ENCODE data around the gene DNALI1.
A peak's percentile ranks its signal among the peaks of the same experiment; 100 is the strongest.
"Not testable (repeated sequence)": the region's sequence is repeated elsewhere in the genome, so short reads cannot be mapped to it uniquely, and the experiment has no call there.

The DNALI1 gene

DNA sequence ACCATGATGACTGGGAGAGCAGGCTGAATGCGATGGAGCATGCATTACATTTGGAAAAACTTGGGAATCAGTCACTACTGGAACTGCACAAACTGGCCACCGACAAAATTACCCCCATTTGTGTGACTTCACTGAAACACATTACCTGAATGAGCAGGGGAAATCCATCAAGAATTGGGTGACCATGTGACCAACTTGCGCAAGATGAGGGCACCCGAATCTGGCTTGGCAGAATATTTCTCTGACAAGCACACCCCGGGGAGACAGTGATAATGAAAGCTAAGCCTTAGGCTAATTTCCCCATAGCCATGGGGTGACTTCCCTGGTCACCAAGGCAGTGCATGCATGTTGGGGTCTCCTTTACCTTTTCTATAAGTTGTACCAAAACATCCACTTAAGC lies 11.7 kb upstream of the DNALI1 start:
- H3K4me3 ChIP-seq (ENCODE audit: low read length), result no peak overlapping the region
- no peak for TF ChIP-seq CTCF (conservative IDR thresholded peaks at IDR 0.05; ENCODE audit: low read length)
- no peak for DNase-seq (ENCODE audit: low read depth)

GRCh38 chr1:37549341-37549740 lies 7.4 kb upstream of the DNALI1 start:
- no peak for TF ChIP-seq CTCF (conservative IDR thresholded peaks at IDR 0.05; ENCODE audit: low read length)
- no peak for DNase-seq (ENCODE audit: low read depth)
- no peak overlapping the region for H3K4me3 ChIP-seq (ENCODE audit: low read length)

DNA sequence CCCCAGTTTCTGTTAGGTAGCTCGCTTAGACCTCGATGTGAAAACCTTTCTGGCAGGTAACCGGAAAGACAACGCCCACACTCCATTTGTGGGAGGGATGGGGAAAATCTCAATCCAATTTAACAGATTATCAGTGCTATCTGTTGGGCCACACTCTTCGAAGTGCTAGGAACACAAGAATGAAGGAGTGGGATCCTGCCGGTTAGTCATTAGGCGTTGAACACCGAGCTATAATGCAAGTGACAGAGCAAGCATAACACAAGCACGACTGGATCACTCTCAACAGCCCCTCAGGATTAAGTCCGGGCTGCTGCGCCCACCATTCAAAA lies 3.2 kb upstream of the DNALI1 start:
- no peak for DNase-seq (ENCODE audit: low read depth)
- H3K4me3 ChIP-seq (ENCODE audit: low read length), result peak overlapping the region; percentile 100
- no peak for TF ChIP-seq CTCF (conservative IDR thresholded peaks at IDR 0.05; ENCODE audit: low read length)

DNA sequence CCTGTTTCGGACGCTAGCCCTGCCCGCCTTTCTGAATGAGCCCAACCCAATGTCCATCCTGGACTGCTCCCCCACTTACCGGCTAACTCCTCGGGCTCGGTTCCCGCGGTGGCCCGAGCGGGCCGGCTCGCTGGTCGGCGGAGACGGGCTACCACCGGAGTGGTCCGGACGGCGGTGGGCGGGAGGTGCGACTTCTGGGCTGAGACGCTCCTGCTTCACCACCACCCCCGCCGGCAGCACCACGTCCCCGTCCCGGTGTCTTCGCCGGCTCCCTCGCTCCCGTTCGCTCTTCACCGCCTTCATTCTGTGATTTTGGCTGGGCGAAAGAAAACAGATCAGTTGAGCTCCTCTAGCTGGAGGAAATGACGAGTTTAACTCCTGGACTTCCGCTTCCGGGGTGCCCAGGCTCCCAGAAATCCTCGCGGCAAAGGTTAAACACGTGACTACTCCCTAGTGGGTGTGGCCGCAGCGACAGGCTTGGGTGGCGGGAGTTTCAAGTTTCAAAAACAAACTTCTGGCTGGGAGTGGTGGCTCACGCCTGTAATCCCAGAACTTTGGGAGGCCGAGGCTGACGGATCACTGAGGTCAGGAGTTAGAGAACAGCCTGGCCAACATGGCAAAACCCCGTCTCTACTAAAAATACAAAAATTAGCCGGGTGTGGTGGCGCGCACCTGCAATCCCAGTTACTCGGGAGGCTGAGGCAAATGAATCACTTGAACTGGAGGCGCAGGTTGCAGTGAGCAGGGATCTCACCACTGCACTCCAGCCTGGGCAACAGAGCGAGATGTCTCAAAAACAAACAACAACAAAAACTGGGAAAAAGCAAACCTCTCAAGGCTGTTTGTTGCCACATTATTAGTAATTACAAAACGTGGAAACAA lies 2.6 kb upstream of the DNALI1 start, which contains the start of gene SNIP1:
Gene SNIP1 (minus strand): TSS at position 367 of the 882 bp plus-strand sequence. CDS start 64 bp downstream, at position 303.
- peak within 1 kb of the TSS; percentile 100 for H3K4me3 ChIP-seq (ENCODE audit: low read length)
- peak; percentile 91 for DNase-seq (ENCODE audit: low read depth)
- no peak for TF ChIP-seq CTCF (conservative IDR thresholded peaks at IDR 0.05; ENCODE audit: low read length)

DNA sequence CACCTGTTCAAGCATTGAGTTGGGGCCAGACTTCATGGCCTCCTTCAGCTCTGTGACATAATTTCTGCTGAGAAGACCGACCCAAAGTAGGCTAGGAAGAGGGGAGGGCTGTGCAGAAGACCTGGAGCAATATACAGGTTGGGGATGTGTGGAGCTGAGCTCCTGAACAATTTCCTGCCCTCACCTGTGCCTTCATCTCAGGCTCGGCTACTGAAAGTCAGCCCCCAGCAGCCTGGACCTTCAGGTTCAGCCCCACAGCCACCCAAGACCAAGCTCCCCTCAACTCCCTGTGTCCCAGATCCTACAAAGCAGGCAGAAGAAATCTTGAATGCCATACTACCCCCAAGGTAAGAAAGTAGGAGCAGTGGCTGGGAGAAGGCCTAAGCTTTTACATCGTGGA lies 662 bp downstream of the DNALI1 start:
- H3K4me3 ChIP-seq (ENCODE audit: low read length), result peak overlapping the region; percentile 51; the same call in 1 of the 2 replicates

DNA sequence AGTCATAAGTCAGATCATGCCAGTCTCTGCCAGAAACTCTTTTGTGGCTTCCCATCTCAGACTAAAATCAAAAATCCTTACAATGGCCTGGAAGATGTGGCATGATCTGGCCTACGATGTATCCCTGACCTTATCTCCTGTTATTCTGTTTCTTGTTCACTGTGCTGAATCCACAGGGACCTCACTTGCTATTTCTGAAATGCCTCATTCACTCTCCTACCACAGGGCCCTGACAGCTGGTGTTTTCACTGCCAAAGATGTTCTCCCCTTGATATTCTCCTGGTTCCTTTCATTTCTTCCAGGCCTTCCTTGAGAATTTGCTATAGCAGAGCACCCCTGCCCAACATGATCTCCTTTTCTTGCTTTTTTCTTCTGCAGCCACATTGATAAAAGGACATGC lies 1.7 kb downstream of the DNALI1 start:
- H3K4me3 ChIP-seq (ENCODE audit: low read length), result no peak overlapping the region
- TF ChIP-seq CTCF (conservative IDR thresholded peaks at IDR 0.05; ENCODE audit: low read length), result no peak
- no peak for DNase-seq (ENCODE audit: low read depth)

More for the DNA sequence above, 662 bp downstream of the DNALI1 start:
- TF ChIP-seq CTCF (conservative IDR thresholded peaks at IDR 0.05; ENCODE audit: low read length), result no peak
- no peak for DNase-seq (ENCODE audit: low read depth)

DNA sequence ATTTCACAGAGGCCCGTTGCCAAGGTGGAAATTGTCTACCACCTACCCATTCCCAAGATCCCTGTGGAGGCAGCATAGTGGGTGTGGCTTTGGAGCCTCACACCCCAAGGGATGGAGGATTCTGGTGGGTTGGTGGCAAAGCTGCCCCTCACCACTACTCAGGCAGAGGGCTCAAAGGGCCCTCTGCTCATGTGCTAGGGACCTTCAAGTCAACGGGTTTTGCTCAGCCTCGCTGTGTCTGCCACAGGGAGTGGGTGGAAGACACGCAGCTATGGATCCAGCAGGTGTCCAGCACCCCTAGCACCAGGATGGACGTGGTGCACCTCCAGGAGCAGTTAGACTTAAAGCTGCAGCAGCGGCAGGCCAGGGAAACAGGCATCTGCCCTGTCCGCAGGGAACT lies 2.3 kb downstream of the DNALI1 start:
- no peak overlapping the region for H3K4me3 ChIP-seq (ENCODE audit: low read length)
- DNase-seq (ENCODE audit: low read depth), result no peak
- TF ChIP-seq CTCF (conservative IDR thresholded peaks at IDR 0.05; ENCODE audit: low read length), result no peak

GRCh38 chr1:37559957-37560379 lies 3.2 kb downstream of the DNALI1 start:
- DNase-seq (ENCODE audit: low read depth); H3K4me3 ChIP-seq (ENCODE audit: low read length): not testable (repeated sequence)

All from AG10803 (cell line).